Measurements from ENCODE around the gene NAA35.
"Not testable (repeated sequence)": the region's sequence is repeated elsewhere in the genome, so short reads cannot be mapped to it uniquely, and the experiment has no call there.

Gene NAA35

DNA sequence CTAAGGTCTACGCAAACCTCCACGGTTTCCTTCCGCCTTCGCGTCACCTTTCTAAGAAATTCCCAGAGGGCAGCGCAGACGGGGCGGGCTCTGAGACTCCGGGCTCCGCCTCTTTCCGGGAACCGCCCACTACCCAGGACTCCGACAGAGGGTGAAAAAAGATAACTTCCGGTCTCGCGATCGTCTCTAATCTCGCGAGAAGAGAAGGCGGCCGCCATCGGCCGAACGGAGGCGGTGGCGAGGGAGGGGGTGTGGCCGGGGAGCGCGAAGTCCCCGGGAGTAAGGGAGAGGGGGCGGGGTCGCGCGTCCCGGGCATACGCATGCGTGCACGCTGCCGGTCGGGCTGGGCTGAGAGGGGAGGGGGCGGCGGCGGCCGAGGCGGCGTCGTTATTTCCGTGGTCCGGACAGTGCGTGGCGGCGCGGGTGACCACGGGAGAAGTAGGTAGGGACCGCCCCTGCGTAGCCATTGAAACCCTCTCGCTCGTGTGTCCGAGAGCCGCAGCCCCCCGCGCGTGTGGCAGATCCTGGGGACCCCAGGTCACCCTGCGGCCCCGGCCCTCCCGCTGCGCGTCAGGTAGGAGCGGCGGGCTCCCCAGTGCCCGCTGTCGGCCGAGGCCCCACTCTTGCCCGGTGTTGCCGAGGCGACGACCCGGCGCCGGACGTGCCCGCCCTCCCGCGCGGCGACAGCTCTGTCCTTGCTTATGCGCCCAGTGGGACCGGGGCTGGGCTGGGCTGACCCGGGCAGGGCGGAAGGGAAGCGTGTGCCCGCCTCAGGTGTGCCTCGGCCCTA is at the start of gene NAA35:
NAA35 (plus strand) TSS at position 315 of the 790 bp plus-strand sequence. CDS start 1,014 bp downstream, outside the sequence.
- DNase-seq (ENCODE audit: low read depth) = peak; percentile 98

DNA sequence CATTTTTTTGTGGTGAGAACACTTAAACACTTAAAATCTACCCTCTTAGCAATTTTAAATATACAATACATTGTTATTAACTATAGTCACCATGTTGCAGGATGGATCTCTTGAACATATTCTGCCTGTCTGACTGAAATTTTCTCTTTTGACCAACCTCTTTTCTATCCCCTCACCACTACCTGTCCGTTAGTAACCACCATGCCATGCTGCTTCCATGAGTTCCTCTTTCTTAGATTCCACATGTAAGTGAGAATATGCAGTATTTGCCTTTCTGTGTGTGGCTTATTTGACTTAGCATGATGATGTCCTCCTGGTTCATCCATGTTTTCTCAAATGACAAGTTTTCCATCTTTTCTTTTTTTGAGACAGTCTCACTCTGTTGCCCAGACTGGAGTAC is 48.5 kb upstream of the NAA35 start:
- no peak for DNase-seq (ENCODE audit: low read depth)

DNA sequence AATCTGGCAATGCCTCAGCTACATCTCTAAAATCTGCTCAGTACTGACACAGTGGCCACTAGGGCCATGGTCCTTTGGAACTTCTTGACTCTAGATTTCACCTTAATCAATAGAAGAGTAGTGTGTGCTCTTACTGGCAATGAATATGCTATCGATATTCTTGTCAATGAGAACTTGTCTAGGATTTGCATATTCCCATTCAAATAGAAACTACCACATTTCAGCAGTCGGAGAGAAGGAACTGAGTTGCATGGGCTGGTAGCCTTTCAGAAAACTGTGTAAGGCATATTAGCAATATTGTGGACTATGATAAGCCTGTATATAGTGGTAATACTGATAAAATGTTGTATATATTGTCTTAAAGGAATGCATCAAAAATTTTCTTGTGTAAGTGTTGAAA is 45.3 kb upstream of the NAA35 start:
- no peak for DNase-seq (ENCODE audit: low read depth)

DNA sequence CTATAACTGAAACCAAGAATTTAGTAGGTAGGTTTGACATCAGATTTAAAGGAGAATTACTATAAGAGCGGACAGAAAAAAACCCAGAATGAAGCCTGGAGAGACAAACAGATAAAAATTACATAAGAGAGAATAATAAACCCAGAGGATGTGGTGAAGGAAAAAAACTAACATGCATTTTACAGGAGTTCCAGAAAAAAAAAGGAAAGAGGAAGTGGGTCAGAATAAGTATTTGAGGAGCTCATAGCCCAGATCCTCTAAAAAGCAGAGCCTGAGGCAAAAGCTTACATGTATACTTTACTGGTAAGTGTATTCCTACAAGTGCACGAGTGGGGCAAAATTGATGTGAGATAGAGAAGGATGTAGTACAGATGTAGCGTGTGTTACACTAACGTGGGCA is 43.1 kb upstream of the NAA35 start:
- DNase-seq (ENCODE audit: low read depth) = no peak

DNA sequence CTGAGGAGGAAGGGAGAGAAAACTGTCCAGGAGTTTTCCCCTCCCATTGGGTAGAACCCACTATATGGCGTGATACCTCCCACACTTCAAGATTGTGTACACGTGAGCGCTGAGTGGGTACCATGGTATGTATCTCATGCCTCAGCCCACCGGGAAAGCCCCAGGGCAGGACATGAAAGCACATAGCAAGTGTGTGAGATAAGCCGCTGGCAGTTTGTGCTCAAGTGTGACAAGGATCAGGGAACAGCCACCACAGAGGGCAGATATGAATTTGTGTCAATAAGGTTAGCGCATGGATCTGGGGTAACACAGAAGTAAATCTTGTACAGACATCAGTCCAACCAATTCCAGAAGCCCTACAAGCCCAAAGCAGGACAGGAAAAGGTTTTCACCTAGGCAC is 42.6 kb upstream of the NAA35 start:
- no peak for DNase-seq (ENCODE audit: low read depth)

DNA sequence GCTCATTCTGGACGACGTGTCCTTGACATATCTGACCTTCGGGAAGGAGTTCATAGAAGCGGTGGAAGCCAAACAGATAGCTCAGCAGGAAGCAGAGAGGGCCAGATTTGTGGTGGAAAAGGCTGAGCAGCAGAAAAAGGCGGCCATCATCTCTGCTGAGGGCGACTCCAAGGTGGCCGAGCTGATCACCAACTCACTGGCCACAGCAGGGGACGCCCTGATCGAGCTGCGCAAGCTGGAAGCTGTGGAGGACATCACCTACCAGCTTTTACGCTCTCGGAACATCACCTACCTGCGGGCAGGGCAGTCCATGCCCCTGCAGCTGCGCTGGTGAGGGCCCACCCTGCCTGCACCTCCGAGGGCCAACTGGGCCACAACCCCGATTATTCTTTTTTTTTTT is 41.6 kb upstream of the NAA35 start:
- no peak for DNase-seq (ENCODE audit: low read depth)

DNA sequence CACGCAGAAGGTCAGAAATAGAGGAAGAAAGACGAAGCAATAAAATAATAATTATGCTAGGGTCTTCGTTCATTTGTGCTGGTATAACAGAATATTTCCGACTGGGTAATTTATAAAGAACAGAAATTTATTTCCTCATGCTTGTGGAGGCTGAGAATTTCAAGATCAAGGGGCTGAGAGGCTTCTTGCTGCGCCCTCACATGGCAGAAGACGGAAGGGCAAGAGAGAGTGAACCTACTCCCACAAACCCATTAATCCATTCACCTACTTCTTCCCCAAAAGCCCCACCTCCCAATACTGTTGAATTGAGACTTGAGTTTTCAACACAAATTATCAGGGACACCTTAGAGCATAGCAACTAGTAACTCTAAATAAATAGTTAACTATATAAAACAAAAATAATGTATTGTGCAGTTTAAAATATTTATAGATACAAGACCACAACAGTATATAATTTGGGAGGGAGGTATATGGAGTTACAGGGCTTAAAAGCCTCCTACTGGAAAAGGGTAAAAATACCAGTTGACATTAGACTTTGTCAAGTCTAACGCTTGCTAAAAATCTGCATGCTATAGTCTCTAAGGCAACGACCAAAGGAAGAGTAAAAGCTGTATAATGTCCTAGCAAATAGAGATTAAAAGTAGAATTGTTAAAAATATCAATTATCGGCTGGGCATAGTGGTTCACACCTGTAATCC is 40.3 kb upstream of the NAA35 start:
- DNase-seq (ENCODE audit: low read depth) = peak; percentile 37

DNA sequence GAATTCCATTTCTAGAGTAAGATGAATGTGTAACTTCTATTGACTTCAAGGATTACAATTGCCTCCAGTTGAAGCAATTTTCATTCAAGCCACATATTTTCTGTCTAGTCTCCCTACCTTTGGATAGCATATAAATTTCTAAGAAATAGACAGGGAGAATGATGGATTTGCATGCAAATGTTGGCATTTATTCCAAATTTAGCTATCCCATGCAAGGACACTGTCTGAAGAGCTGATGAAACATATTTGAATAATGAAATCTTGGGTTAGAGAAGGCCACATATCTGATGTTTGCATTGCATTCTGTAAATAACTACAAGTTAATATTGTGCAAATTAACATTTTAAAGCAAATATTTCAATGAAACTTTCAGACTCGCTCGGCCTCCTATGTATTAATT is 36.0 kb upstream of the NAA35 start:
- DNase-seq (ENCODE audit: low read depth) = no peak

DNA sequence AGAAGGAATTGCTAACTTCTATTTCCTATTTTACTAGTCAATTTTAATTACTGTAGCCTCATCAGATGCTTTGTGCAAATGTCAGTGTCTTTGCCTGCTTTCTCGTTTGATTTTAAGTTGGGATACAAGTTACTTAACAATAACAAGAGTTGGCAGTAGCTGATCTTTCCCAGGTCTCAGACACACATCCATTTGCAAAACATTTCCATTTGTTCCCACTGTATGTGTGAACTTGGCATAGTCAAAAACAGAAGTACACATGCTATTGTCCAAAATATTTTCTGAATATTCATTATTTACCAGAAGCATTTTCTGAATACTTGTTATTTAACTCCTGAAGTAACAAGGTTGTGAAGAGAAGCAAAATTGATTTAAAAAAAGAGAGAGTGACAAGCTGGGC is 35.0 kb upstream of the NAA35 start:
- DNase-seq (ENCODE audit: low read depth) = no peak

DNA sequence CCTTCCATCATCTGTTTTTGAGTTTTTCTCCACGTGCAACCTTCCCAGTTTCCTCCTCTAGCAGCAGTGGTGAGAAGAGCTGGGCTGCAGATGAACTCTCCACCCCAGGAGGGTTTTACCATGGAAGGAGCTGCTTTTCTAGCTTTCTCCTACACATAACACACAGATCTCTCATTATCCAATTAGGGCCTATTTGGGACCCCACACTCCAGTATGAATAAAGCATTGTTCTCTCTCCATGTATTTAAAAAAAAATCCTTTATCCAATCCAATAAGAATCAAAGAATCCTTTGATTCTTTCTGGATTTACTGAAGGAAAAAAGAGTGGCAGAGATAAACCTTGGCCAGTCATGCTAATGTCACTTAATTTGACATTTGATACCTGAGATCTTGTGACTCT is 31.6 kb upstream of the NAA35 start:
- no peak for DNase-seq (ENCODE audit: low read depth)

DNA sequence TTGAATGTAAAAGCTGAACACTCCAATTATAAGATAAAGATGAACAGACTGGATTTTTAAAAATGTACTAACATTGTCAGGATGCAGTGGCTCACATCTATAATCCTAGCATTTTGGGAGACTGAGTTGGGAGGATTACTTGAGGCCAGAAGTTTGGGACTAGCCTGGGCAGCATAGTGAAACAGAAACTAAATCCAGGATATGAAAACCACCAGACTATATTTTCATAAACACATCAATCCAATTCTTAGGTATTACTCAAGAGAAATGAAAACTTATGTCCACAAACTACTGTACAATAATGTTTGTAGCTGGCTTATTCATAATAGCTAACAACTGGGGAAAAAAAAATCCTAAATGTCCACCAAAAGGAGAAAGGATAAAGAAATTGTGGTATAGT is 26.8 kb upstream of the NAA35 start:
- no peak for DNase-seq (ENCODE audit: low read depth)

DNA sequence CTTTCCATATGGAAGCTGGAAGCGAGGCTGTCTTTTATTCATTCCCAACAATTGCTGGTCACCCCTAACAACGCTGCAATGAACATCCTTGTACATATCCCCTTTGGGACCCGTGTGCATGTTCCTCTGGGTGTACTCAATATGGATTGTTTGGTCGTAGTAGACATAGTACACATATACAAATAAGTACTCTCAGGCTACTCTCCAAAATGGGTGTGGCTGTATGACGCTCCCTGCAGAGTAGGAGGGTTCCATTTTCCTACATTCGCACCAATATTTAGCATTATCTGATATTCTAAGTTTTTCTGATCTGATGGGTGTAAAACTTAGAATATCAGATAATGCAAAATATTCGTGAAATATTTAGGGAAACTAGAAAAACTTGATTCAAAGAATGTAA is 23.2 kb upstream of the NAA35 start:
- no peak for DNase-seq (ENCODE audit: low read depth)

DNA sequence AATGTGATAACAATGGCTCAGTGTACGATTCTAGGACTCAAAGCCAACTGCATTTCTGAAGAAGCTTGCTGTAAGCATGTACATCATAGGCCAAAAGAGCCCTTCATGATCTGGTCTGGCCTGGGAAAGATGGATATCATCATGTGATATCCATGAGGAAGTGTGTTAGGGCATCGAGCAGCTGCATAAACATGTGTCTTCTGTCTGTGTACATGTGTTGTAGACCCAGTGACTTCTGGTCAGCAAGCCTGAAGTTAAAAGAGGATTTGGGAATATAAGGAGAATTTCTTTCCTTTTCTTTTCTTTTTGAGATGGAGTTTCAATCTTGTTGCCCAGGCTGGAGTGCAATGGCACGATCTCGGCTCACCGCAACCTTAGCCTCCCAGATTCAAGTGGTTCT is 15.5 kb upstream of the NAA35 start:
- no peak for DNase-seq (ENCODE audit: low read depth)

DNA sequence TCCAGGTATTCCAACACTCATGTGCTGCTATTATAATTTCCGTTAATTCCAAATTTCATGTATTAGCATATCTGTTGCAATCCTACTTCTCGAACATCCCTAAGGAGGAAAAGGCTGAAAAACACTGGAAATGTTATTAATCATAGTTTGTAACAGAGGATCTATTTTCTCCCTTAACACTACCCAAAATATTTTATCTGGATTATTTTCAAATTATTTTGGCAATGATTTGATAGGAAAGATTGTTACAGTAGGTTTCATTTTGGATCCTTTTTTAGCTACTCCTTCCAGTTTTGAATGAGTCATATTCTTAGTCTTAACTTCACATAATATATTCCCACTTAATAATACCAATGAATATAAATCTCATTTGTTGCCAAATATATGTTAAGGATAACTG is 13.9 kb upstream of the NAA35 start:
- no peak for DNase-seq (ENCODE audit: low read depth)

DNA sequence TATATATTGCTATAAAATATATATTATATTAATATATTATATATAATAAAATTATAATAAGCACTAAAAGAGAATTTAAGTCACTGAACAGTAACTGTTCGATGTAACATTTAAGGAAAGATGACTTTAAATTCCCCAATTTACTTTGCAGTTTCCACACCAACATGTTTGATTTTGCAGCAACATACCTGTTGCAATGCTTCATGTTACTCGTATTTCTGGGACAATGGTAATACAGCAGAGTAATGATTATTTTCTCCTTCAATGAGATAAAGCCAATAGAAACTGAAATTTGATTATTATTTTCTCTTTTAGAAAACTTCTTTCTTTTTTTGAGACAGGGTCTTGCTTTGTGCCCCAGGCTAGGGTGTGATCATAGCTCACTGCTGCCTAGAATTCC is 9.5 kb upstream of the NAA35 start:
- DNase-seq (ENCODE audit: low read depth) = no peak

DNA sequence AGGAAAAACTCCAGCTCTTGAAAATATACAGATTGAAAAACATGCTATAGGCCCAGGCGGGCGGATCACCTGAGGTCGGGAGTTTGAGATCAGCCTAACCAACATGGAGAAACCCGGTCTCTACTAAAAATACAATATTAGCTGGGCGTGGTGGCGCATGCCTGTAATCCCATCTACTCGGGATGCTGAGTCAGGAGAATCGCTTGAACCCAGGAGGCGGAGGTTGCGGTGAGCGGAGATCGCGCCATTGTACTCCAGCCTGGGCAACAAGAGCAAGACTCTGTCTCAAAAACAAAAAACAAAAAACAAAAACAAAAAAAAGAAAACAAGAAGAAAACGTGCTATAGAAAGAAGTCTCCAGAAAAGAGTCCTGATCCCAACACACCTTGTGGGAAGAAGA is 5.0 kb upstream of the NAA35 start:
- DNase-seq (ENCODE audit: low read depth) = not testable (repeated sequence)

DNA sequence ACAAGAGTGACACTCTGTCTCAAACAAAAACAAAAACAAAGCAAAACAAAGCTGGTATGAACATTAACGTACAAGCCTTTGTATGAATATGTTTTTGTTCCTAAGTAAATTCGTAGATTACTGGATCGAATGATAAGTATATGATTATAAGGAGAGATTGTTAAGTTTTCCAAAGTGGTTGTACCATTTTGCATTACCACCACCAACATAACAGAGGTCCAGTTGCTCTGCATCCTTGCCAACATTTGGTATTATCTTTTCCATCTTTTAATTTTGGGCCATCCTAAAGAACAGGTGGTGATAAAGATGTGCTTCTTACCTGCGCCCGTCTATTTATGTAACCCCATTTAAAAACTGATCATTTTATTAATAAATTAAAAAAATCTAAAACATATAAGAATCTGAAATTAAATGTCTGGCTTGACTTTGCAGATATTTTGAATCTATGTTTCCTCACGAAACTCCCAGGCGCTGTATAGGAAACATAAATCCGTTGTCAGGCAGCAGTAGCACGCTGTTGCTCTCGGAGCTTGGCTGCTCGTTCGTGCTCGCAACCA is 593 bp upstream of the NAA35 start:
- DNase-seq (ENCODE audit: low read depth) = no peak

DNA sequence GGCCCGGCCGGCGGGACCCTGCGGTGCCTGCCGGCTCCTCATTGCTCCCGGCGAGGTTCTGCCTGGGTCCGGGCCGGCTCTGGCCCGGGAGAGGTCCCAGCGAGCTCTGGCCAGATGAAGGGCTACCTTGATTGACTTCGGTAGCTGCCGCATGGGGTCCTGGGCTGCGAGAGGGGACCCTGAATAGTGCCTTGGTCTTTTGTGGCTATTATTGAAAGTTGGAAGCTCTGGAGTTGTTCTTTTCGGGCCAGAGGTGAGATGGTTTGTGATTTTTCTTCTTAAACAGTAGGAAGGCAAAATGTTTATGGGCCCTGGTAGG is 635 bp downstream of the NAA35 start:
- no peak for DNase-seq (ENCODE audit: low read depth)

DNA sequence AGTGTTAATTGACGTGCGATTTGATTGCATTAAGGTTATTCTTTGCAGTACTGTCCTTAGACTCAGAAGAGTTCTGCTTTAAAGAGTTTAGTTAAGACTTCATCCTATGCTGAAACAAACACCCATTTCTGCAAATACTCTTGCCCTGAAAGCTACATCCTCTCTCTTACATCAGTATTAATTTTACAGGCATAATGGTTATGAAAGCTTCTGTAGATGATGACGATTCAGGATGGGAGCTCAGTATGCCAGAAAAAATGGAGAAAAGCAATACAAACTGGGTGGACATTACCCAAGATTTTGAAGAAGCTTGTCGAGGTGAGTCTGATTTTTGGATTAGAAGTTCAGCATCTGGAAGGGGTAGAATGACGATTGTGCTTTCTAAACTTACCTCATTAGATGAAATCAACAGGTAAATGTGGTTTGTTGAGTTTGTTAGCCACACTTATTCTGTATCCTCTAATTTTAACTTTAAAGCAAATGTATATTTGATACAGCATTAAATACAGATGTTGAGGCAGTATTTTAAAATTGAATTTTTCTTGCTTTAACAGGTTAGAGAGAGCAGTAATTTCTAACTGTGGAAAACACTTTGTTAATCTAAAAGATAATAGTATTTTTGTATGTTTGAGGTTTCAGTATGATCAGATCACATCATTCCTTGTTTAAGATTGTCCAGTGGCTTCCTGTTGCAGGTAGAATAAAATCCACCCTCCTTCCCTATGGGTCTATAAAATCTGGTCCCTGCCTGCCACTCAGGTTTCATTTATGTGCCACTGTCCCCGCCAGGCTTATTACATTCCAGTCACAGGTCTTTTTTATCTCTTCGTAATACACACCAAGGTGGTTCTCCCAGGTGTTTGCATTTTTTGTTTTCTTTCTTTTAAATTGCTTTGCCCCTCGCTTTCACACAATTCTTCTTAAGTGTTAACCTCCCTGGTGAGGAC is 1.3 kb downstream of the NAA35 start:
- peak; percentile 10 for DNase-seq (ENCODE audit: low read depth)

DNA sequence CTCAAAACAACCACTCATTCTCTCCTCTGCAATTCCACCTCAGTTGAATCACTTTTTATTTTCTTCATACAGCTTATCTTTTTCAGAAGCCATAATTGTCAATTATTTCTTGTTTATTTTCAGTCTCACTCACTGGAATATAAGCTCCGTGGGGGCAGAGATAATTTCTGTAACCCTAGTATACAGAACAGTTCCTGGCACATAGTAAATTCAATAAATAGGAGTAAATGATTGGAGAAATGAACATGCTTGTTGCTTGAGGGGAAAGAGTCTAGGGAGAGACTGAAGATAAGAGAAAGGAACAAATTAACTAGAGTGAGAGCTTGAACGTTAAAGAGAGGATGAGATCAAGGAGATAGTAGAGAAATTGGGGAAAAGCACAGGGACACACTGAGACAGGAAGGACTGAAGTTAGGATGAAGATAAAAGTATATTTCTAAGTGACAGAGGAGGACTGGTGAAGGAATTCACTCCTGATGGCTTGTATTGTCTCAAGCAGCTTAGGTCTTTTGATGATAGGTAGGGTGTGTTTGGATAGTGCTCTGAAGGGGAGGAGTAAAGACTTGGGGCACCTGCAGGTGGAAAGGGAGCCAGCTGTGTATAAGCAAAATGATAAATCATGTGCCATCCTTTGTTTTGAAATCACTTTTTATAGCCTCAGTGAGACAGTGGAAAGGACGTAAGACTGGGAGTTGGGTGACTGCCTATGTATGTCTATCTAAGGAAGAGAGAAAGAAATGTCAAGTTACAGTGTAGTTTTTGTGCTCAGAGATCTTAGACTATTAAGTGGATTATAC is 2.2 kb downstream of the NAA35 start:
- no peak for DNase-seq (ENCODE audit: low read depth)

DNA sequence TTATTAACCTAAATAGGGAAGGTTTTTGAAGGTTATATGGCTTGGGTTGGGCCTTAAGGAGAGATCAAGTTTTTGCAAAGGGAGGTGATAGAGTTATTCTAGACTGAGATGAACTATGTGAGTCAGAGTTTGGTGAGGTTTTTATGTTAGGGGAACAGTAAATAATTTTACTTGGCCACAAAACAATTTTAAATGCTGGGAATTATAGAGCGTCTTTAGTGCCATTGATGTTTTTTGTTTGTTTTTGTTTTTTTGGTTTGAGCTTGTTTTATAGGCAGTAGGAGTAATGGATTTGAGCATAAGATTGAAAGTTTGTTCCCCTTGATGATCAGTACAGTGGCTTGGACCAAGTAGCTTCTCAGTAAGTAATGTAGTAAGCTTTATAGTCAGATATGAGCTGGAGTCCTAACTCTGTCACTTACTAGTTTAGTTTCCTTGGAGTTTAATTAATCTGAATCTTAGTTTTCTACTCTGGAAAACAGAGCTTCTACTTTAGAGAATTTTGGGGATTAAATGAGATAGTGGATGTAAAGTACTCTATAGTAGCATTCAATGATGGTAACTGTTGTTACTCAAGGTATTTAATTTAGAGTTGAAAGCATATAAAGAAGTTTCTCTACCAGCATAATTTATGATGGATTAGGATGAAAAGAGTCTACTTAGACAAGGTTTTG is 2.9 kb downstream of the NAA35 start:
- no peak for DNase-seq (ENCODE audit: low read depth)

Data from EH (cell line).